ENCODE results near the gene KLRK1.

GRCh38 chr12:10381928-10382628, 7.8 kb downstream of the KLRK1 start:
- TF ChIP-seq POLR2A (IDR thresholded peaks at IDR 0.05) (no peak), CTCF (IDR thresholded peaks at IDR 0.05) (no peak)

Data from uterus (tissue), 2 donors.